Esophagus squamous epithelium (tissue), 5 donors: ENCODE measurements around the gene FAM107B. TPM values are rescaled to one million over a fixed set of nuclear protein-coding genes. Genes with fewer than 3 reads are reported as not detected.
"Not testable (repeated sequence)": the region's sequence is repeated elsewhere in the genome, so short reads cannot be mapped to it uniquely, and the experiment has no call there.

Experiments
- DNase-seq: peaks from one replicate; lab custom pipeline; 2025; lab: John Stamatoyannopoulos, UW
- H3K27ac ChIP-seq, 4 donors: fragments of 200-600 bp; sonication (generic); one replicate each; pipeline ENCODE4 v1.5.1; 2016 to 2019; ENCODE audit warnings: mild to moderate bottlenecking in 1 of 4
- H3K27me3 ChIP-seq, 4 donors: fragments of 200-600 bp; sonication (generic); 1 replicate in 3 of 4; 2 replicates in 1 of 4; pipeline versions ENCODE4 v1.5.1 to v1.6.0; 2017 to 2021; ENCODE audit warnings: antibody characterized with exemption in 1 of 4
- H3K36me3 ChIP-seq, 3 donors: fragments of 200-600 bp; sonication (generic); one replicate each; pipeline ENCODE4 v1.5.1; 2016 to 2019
- H3K4me1 ChIP-seq, 3 donors: fragments of 200-600 bp; sonication (generic); one replicate each; pipeline ENCODE4 v1.5.1; 2017 to 2019
- H3K4me3 ChIP-seq, 4 donors: fragments of 200-600 bp; sonication (generic); 1 replicate in 3 of 4; 2 replicates in 1 of 4; pipeline ENCODE4 v1.5.1; 2016 to 2019; ENCODE audit warnings: mild to moderate bottlenecking in 2 of 4, moderate library complexity in 1 of 4
- H3K9me3 ChIP-seq, 3 donors: fragments of 200-600 bp; sonication (generic); one replicate each; pipeline ENCODE4 v1.5.1; 2016 to 2019
- CTCF ChIP-seq, 6 experiments: fragments of 450-650 bp in 4 of 6; fragments of 200-600 bp in 2 of 6; sonication (generic) in 2 of 6; IDR thresholded peaks; one replicate each; pipeline ENCODE4 v1.5.1; 2016 to 2019; ENCODE audit warnings: antibody characterized with exemption in 6 of 6, mild to moderate bottlenecking in 4 of 6, moderate library complexity in 4 of 6
- POLR2A ChIP-seq, 4 donors: fragments of 450-650 bp; IDR thresholded peaks; one replicate each; pipeline ENCODE4 v1.6.1; 2017; ENCODE audit warnings: antibody characterized with exemption in 4 of 4, mild to moderate bottlenecking in 4 of 4, moderate library complexity in 3 of 4
- WGBS, 2 donors: methylation state at CpG; one replicate each; pipeline ENCODE4 v1.1.5; 2018; 5-methylcytosine and 5-hydroxymethylcytosine counted together
- intact Hi-C: fragments of 100-400 bp; cut with DNase I; formaldehyde crosslinking; loops from one replicate; pipeline ENCODE4 v1.15.0; 2022
- total RNA-seq, 4 donors: library from RNA; depleted of rRNA; stranded (reverse); fragments of >200 nt; gene quantifications; one replicate each; pipeline ENCODE4 v1.1.0, GENCODE V29; 2016
- donor health status: DM: yes; HTN: yes; CAD: no.

The FAM107B gene
- total RNA-seq, 4 donors from 2014 or later: 6.7 to 17.0 (median 12.9) TPM

GRCh38 chr10:14820010-14820774, 45.5 kb upstream of the FAM107B start:
- no peak for DNase-seq
- no peak for TF ChIP-seq POLR2A (IDR thresholded peaks at IDR 0.05)
- no peak for TF ChIP-seq CTCF (IDR thresholded peaks at IDR 0.05)
- no peaks in the 10 kb centered on the region for H3K9me3 ChIP-seq
- no peaks in the 10 kb centered on the region for H3K36me3 ChIP-seq
- no peak overlapping the region for H3K27ac ChIP-seq
- H3K4me3 ChIP-seq: no peak overlapping the region
- H3K4me1 ChIP-seq: no peaks in the 10 kb centered on the region
- intact Hi-C loops: no loop called here
- H3K27me3 ChIP-seq: no peaks in the 10 kb centered on the region
- 74 to 78% methylated on average over 10 of the region's 10 CpGs for WGBS, 2 donors

- H3K27me3 ChIP-seq, H3K4me3 ChIP-seq, intact Hi-C loops, H3K9me3 ChIP-seq, H3K4me1 ChIP-seq, H3K36me3 ChIP-seq, DNase-seq, H3K27ac ChIP-seq: not testable (repeated sequence)
- 97 to 100% methylated on average over 1 to 7 of the region's 7 CpGs for WGBS, 2 donors
Observed at GRCh38 chr10:14816717-14817116, 42.0 kb upstream of the FAM107B start.

- no peak for TF ChIP-seq POLR2A (IDR thresholded peaks at IDR 0.05)
- no peak for TF ChIP-seq CTCF (IDR thresholded peaks at IDR 0.05)
- no peaks in the 10 kb centered on the region for H3K4me1 ChIP-seq
- no peak overlapping the region for H3K27ac ChIP-seq
- DNase-seq: no peak
- H3K4me3 ChIP-seq: no peak overlapping the region
- H3K9me3 ChIP-seq: no peaks in the 10 kb centered on the region
- no peaks in the 10 kb centered on the region for H3K36me3 ChIP-seq
- no peaks in the 10 kb centered on the region for H3K27me3 ChIP-seq
- 82 to 86% methylated on average over 6 of the region's 6 CpGs for WGBS, 2 donors
- intact Hi-C loops: no loop called here
Observed at GRCh38 chr10:14815681-14816080, 41.0 kb upstream of the FAM107B start.

GRCh38 chr10:14812271-14812670, 37.6 kb upstream of the FAM107B start:
- Histone ChIP-seq H3K36me3 (no peaks in the 10 kb centered on the region), H3K27ac (no peak overlapping the region)
- TF ChIP-seq CTCF (IDR thresholded peaks at IDR 0.05) (no peak), POLR2A (IDR thresholded peaks at IDR 0.05) (no peak)

GRCh38 chr10:14810969-14811953, 36.6 kb upstream of the FAM107B start:
- H3K27ac ChIP-seq: no peak overlapping the region
- no peaks in the 10 kb centered on the region for H3K9me3 ChIP-seq
- intact Hi-C loops: no loop called here
- no peaks in the 10 kb centered on the region for H3K4me1 ChIP-seq
- DNase-seq: no peak
- no peaks in the 10 kb centered on the region for H3K36me3 ChIP-seq
- H3K27me3 ChIP-seq: no peaks in the 10 kb centered on the region
- H3K4me3 ChIP-seq: no peak overlapping the region
- no peak for TF ChIP-seq POLR2A (IDR thresholded peaks at IDR 0.05)
- TF ChIP-seq CTCF (IDR thresholded peaks at IDR 0.05): no peak
- whole genome bisulfite sequencing, 2 donors: 72 to 78% methylated on average over 9 of the region's 9 CpGs

More at GRCh38 chr10:14812271-14812670, 37.6 kb upstream of the FAM107B start:
- Histone ChIP-seq H3K4me3 (no peak overlapping the region), H3K4me1 (no peaks in the 10 kb centered on the region), H3K27me3 (no peaks in the 10 kb centered on the region), H3K9me3 (no peaks in the 10 kb centered on the region)
- no peak for DNase-seq
- intact Hi-C loops: no loop called here
- 81 to 92% methylated on average over 3 of the region's 3 CpGs for WGBS, 2 donors
